ENCODE data around the gene AFAP1.

Gene AFAP1

GRCh38 chr4:7795983-7796382 lies 143.7 kb downstream of the AFAP1 start:
- Mint-ChIP-seq H3K4me1 (ENCODE audit: low read depth) (no peaks in the 10 kb centered on the region), H3K4me3 (no peak overlapping the region), H3K9me3 (ENCODE audit: low read depth) (no peaks in the 10 kb centered on the region), H3K36me3 (peaks cover 16% of the 10 kb centered on the region), H3K27me3 (no peaks in the 10 kb centered on the region), H3K27ac (no peak overlapping the region)

- peaks cover 8% of the 10 kb centered on the region for H3K36me3 Mint-ChIP-seq
- no peak overlapping the region for H3K4me3 Mint-ChIP-seq
- no peaks in the 10 kb centered on the region for H3K9me3 Mint-ChIP-seq (ENCODE audit: low read depth)
- H3K4me1 Mint-ChIP-seq (ENCODE audit: low read depth): no peaks in the 10 kb centered on the region
- H3K27me3 Mint-ChIP-seq: no peaks in the 10 kb centered on the region
- no peak overlapping the region for H3K27ac Mint-ChIP-seq
Observed at GRCh38 chr4:7793186-7793585, 146.5 kb downstream of the AFAP1 start.

GRCh38 chr4:7792616-7793015 lies 147.0 kb downstream of the AFAP1 start:
- Mint-ChIP-seq H3K4me1 (ENCODE audit: low read depth) (no peaks in the 10 kb centered on the region), H3K27ac (no peak overlapping the region), H3K36me3 (peaks cover 5% of the 10 kb centered on the region), H3K9me3 (ENCODE audit: low read depth) (no peaks in the 10 kb centered on the region), H3K4me3 (no peak overlapping the region), H3K27me3 (no peaks in the 10 kb centered on the region)

GRCh38 chr4:7790999-7791398 lies 148.7 kb downstream of the AFAP1 start:
- Mint-ChIP-seq H3K4me1 (ENCODE audit: low read depth) (no peaks in the 10 kb centered on the region), H3K27me3 (no peaks in the 10 kb centered on the region), H3K9me3 (ENCODE audit: low read depth) (no peaks in the 10 kb centered on the region), H3K36me3 (peaks cover 4% of the 10 kb centered on the region), H3K4me3 (no peak overlapping the region), H3K27ac (no peak overlapping the region)

DNA sequence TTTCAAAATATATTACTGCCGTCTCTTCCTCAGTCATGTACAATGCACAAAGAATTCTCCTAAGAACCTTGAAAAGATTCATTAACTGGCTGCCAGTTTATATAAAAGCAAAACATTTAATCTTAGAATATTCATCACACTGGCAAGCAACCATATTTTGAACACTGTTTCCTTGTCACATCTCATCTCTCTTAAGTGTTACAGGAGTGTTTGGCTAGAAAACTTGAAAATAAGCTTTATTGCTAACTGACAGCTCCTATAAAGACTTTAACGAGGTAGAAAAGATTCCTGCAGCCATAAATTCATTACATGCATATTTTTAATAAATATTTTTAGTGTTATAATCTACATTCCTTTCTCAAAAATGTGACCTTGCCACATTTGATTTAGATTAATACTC lies 149.6 kb downstream of the AFAP1 start:
- Mint-ChIP-seq H3K9me3 (ENCODE audit: low read depth) (no peaks in the 10 kb centered on the region), H3K36me3 (peaks cover 6% of the 10 kb centered on the region), H3K27me3 (no peaks in the 10 kb centered on the region), H3K4me3 (no peak overlapping the region), H3K27ac (no peak overlapping the region), H3K4me1 (ENCODE audit: low read depth) (no peaks in the 10 kb centered on the region)

- no peaks in the 10 kb centered on the region for H3K4me1 Mint-ChIP-seq (ENCODE audit: low read depth)
- no peak overlapping the region for H3K4me3 Mint-ChIP-seq
- peaks cover 7% of the 10 kb centered on the region for H3K36me3 Mint-ChIP-seq
- no peak overlapping the region for H3K27ac Mint-ChIP-seq
- H3K27me3 Mint-ChIP-seq: no peaks in the 10 kb centered on the region
- H3K9me3 Mint-ChIP-seq (ENCODE audit: low read depth): no peaks in the 10 kb centered on the region
Observed at GRCh38 chr4:7788694-7789425, 150.8 kb downstream of the AFAP1 start.

- no peaks in the 10 kb centered on the region for H3K9me3 Mint-ChIP-seq (ENCODE audit: low read depth)
- peaks cover 7% of the 10 kb centered on the region for H3K36me3 Mint-ChIP-seq
- H3K27me3 Mint-ChIP-seq: no peaks in the 10 kb centered on the region
- no peaks in the 10 kb centered on the region for H3K4me1 Mint-ChIP-seq (ENCODE audit: low read depth)
- H3K4me3 Mint-ChIP-seq: no peak overlapping the region
- H3K27ac Mint-ChIP-seq: no peak overlapping the region
Observed at GRCh38 chr4:7788193-7788592, 151.5 kb downstream of the AFAP1 start.

DNA sequence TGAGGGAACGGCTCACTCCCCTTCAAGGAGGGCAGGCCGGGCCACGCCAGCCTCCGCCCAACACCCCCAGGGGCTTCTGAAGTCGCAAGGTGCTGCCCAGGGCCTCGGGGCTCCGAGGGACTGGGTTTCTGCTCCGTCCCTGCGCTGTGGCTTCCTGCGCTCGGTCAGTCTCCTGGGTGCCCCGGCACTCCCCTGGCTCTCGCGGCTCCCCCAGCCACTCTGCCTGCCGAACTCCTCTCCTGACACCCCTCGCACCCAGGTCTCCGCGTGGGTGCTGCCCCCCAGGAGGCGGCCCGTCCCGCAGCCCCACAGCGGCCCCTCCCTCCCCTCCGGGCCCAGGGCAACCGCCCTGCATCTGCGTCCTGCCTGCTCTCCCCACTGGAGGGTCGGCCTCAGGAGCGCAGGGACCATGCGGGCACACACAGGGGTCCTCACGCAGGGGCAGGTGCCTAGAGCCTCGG lies 151.9 kb downstream of the AFAP1 start:
- Mint-ChIP-seq H3K4me3 (no peak overlapping the region), H3K4me1 (ENCODE audit: low read depth) (peaks cover under 1% of the 10 kb centered on the region), H3K27me3 (no peaks in the 10 kb centered on the region), H3K9me3 (ENCODE audit: low read depth) (no peaks in the 10 kb centered on the region), H3K36me3 (peaks cover 7% of the 10 kb centered on the region), H3K27ac (no peak overlapping the region)

- Mint-ChIP-seq H3K9me3 (ENCODE audit: low read depth) (no peaks in the 10 kb centered on the region), H3K36me3 (peaks cover 5% of the 10 kb centered on the region), H3K4me1 (ENCODE audit: low read depth) (peaks cover 6% of the 10 kb centered on the region), H3K27me3 (no peaks in the 10 kb centered on the region), H3K27ac (no peak overlapping the region), H3K4me3 (no peak overlapping the region)
Observed at GRCh38 chr4:7787067-7787466, 152.6 kb downstream of the AFAP1 start.

GRCh38 chr4:7786517-7786916 lies 153.1 kb downstream of the AFAP1 start:
- H3K36me3 Mint-ChIP-seq: peaks cover 5% of the 10 kb centered on the region
- H3K4me1 Mint-ChIP-seq (ENCODE audit: low read depth): peaks cover 10% of the 10 kb centered on the region
- H3K27ac Mint-ChIP-seq: no peak overlapping the region
- H3K27me3 Mint-ChIP-seq: no peaks in the 10 kb centered on the region
- no peaks in the 10 kb centered on the region for H3K9me3 Mint-ChIP-seq (ENCODE audit: low read depth)
- H3K4me3 Mint-ChIP-seq: no peak overlapping the region

GRCh38 chr4:7786040-7786439 lies 153.6 kb downstream of the AFAP1 start:
- no peak overlapping the region for H3K4me3 Mint-ChIP-seq
- H3K27ac Mint-ChIP-seq: no peak overlapping the region
- H3K4me1 Mint-ChIP-seq (ENCODE audit: low read depth): peaks cover 15% of the 10 kb centered on the region
- no peaks in the 10 kb centered on the region for H3K9me3 Mint-ChIP-seq (ENCODE audit: low read depth)
- H3K36me3 Mint-ChIP-seq: peaks cover 5% of the 10 kb centered on the region
- no peaks in the 10 kb centered on the region for H3K27me3 Mint-ChIP-seq

DNA sequence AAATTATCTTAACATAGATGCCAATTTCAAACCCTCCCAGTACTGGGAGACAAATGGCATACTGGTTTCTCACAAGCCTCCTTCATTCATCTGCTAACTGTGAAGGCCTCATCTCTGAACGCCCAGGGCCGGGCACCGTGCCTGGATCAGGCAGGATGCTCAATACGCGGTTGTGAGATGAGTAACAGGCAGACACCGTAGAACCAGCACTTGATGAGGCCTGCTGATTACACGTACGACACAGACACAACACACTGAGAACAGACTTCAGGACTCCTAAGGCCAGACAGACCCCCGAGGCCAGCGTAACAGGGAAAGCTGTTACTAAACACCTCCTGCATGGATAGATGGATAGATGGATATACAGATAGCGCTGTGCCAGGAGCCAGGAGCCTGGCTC lies 154.6 kb downstream of the AFAP1 start:
- no peaks in the 10 kb centered on the region for H3K9me3 Mint-ChIP-seq (ENCODE audit: low read depth)
- peaks cover 7% of the 10 kb centered on the region for H3K36me3 Mint-ChIP-seq
- no peak overlapping the region for H3K4me3 Mint-ChIP-seq
- H3K4me1 Mint-ChIP-seq (ENCODE audit: low read depth): peaks cover 23% of the 10 kb centered on the region
- H3K27me3 Mint-ChIP-seq: no peaks in the 10 kb centered on the region
- H3K27ac Mint-ChIP-seq: no peak overlapping the region

- Mint-ChIP-seq H3K27me3 (no peaks in the 10 kb centered on the region), H3K4me3 (no peak overlapping the region), H3K27ac (no peak overlapping the region), H3K9me3 (ENCODE audit: low read depth) (no peaks in the 10 kb centered on the region), H3K4me1 (ENCODE audit: low read depth) (peaks cover 28% of the 10 kb centered on the region), H3K36me3 (peaks cover 5% of the 10 kb centered on the region)
Observed at GRCh38 chr4:7784131-7784870, 155.4 kb downstream of the AFAP1 start.

DNA sequence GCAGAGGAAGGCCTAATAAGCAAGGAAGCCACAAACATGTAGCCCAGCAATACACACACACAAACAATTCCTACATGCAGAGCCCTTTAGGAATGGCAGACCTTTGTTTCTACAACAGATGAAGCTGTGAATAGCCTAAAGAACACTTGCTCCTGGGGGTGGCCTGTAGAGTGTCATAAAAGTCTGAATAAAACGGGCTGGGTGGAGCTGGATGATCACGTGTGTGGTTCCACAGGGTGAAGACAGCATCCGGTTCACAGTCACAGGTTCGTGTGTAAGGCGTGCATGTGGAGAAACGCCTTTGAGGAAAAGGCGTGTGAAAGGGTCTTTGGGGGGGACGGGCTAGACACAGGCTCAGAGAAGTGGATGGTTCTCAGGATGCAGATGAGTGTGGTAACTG lies 156.1 kb downstream of the AFAP1 start:
- H3K9me3 Mint-ChIP-seq (ENCODE audit: low read depth): no peaks in the 10 kb centered on the region
- H3K27ac Mint-ChIP-seq: peak overlapping the region; percentile 62
- peaks cover 5% of the 10 kb centered on the region for H3K36me3 Mint-ChIP-seq
- H3K4me3 Mint-ChIP-seq: no peak overlapping the region
- no peaks in the 10 kb centered on the region for H3K27me3 Mint-ChIP-seq
- peaks cover 32% of the 10 kb centered on the region for H3K4me1 Mint-ChIP-seq (ENCODE audit: low read depth)

GRCh38 chr4:7782783-7783182 lies 156.9 kb downstream of the AFAP1 start:
- no peaks in the 10 kb centered on the region for H3K27me3 Mint-ChIP-seq
- H3K4me1 Mint-ChIP-seq (ENCODE audit: low read depth): peaks cover 32% of the 10 kb centered on the region
- no peaks in the 10 kb centered on the region for H3K9me3 Mint-ChIP-seq (ENCODE audit: low read depth)
- H3K36me3 Mint-ChIP-seq: peaks cover 5% of the 10 kb centered on the region
- H3K27ac Mint-ChIP-seq: peak overlapping the region; percentile 10
- H3K4me3 Mint-ChIP-seq: no peak overlapping the region

Measured in activated naive CD8-positive, alpha-beta T cell (primary cell).